GM18507 (cell line): ENCODE measurements around the gene NEUROD2.
"Not testable (repeated sequence)": the region's sequence is repeated elsewhere in the genome, so short reads cannot be mapped to it uniquely, and the experiment has no call there.

ENCODE experiments used
- DNase-seq: peaks from one replicate; pipeline ENCODE4 v3.0.0; 2011; ENCODE audit warnings: low read depth; ENCODE audit not compliant: insufficient read length; ENCODE audit errors: extremely low spot score
- FAIRE-seq: peaks from 2 replicates; lab custom pipeline; 2011; peaks lifted over from hg19 to GRCh38; lab: Jason Lieb, UNC

NEUROD2 gene

DNA sequence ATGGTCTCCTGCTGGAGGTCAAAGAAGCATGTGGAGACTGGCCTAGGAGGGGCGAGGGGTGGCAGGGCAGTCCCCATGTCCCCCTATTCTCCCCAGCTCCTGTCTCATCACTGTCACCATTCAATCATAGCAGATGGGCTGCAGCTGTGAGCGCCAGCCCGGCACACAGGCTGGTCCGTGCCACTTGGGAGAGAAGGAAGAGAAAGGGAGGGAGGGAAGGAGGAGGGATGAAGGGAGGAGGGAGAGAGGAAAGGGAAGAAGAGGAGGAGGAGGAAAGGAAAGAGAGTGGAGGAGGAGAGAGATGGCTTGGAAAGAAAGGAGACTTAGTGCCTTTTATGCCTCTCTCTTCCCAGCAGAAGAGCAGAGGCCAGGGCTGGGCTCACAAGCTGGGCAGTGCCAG, 12.4 kb downstream of the NEUROD2 start:
- no peak for FAIRE-seq
- no peak for DNase-seq

DNA sequence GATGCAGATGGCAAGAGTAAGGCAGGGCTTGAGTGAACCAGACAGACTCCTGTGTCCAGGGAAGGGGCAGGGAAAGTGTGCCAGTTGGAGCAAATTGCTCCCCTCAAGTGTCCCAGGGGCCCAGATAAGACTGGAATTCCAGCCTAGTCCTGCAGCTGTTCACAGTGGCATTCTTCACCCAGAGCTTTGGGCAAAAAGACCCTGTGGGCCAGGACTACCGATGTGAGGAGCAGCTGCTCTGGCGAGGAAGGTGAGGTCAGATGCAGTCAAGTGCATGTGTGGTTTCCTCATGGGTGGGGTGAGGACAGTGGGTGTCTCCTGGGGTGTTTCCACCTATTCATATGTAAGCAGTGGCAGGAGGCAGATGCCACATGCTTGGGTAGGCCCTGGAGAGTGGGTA, 14.3 kb downstream of the NEUROD2 start:
- FAIRE-seq, result no peak
- no peak for DNase-seq

DNA sequence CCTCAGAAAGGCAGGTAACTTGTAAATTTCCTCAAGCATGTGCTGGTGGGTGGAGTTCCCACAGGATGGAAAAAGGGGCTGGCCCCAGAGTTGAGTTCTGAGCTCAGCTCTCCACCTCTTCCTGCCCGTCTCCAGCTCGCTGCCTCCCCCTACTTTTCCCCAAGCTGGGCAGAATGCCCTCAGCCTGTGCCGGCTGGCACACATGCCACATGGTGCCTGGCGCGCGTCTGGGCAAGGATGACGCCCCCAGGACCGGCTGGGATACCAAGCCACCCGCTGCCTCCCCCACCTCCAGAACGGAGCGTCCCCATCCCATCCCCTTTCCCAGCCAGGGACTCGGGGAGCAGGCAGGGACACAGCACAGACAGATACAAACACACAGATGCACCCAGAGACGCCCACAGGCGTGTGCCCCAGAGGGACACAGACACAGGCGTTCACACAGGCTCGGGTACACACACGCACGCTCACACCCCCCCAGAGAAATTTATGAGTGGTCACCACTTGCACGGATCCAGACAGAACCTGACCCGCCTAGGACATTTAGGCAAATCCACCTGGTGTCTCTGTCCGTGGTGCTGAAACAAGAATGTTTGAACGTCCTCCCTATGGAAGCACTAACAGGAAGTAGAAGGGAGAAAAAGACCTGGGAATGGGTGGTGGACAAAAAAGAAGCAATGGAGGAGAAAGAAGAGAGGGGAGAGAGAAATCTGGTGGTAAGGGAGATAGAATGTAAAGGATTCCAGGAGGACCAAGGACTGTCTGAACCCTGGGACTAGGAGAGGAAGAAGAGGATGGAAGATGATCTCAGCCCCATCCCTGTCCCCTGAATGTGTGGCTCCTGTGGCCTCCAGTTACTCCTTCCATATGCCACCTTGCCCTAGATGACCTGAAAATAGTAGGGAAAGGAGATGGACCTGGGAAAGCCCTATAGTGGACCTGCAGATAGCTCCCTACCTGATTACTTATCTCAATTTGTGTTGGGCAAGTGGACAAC, 15.5 kb downstream of the NEUROD2 start:
- DNase-seq (no peak), FAIRE-seq (no peak)

DNA sequence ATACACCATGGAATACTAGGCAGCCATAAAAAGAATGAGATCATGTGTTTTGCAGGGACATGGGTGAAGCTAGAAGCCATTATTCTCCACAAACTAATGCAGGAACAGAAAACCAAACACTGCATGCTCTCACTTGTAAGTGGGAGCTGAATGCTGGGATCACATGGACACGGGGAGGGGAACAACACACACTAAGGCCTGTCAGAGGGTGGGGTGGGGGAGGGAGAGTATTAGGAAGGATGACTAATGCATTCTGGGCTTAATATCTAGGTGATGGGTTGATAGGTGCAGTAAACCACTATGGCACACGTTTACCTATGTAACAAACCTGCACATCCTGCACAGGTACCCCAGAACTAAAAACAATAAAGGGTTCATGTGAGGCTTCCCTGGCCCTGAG, 17.5 kb downstream of the NEUROD2 start:
- FAIRE-seq, DNase-seq: not testable (repeated sequence)

DNA sequence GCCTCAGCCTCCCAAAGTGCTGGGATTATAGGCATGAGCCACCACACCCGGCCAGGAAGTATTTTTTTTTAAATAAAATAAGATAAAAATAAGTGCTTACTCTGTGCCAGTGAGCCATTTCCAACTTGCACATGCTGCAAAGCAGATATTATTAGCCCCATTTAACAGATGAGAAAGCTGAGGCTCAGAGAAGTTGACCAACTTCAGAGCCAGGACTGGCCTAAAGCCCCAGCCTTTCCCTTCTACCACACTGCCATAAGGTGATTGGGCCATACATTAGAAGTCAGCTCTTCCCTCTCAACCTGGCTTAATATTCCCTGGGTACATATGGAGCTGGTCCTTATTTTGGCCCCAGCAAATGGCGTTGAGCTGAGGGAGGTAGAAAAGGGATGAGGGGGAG, 25.1 kb downstream of the NEUROD2 start:
- no peak for FAIRE-seq
- no peak for DNase-seq

DNA sequence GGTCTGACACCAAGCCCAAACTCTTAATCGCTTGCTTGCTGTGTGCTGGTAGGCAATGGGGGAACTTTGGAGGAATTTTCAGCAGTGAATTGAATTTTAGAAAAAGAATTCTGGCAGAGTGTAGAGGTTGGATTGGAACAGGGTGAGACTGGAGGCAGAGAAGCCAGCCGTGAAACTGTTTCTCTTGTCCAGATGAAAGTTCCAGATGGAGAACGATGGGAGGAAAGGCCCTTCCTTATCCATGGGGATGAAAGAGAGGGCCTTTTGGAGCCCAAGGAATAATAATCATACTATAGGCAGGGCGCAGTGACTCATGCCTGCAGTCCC, 26.0 kb downstream of the NEUROD2 start:
- FAIRE-seq, result no peak
- DNase-seq, result no peak

DNA sequence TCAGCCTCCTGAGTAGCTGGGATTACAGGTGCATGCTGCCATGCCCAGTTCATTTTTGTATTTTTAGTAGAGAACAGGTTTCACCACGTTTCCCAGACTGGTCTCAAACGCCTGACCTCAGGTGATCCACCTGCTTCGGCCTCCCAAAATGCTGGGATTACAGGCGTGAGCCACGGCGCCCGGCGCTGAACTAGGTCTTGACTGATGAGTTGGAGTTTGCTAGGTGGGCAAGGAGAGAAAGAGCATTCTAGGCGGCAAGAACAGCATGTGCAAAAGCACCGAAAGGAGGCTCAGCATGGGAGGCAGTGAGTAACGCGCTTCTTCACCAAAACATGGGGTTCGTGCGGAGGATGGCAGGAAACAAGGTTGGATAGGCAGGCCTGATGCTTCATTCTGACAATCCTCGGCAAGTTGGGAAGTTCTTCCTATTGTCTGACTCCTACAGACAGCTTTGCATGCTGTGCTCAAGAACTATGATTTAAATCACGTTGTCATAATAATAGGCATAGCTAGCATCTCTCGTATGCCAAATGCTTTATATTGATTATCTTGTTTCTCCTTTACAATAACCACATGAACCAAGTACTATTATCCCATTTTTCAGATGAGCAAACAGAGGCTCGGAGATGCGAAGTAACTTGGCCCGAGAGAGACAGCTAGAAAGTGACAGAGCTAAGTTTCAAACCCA, 26.5 kb downstream of the NEUROD2 start:
- FAIRE-seq (no peak), DNase-seq (no peak)

DNA sequence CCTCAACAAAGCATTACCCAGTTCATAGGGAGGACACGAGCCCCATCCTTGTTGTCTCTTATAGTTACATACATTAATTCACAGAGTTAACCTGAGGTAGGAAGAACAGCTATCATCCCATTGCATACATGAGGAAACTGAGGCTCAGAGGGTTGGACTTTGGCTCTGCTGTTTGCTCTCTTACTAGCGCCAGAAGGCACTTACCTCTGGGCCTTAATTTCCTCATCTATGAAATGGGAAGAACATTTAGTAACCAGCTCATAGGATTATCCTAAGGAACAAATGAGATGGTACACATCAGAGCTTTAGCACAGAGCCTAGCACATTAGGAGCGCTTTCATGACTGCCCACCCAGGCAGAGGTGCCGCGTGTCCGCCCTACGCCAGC, 27.6 kb downstream of the NEUROD2 start:
- FAIRE-seq (no peak), DNase-seq (no peak)

DNA sequence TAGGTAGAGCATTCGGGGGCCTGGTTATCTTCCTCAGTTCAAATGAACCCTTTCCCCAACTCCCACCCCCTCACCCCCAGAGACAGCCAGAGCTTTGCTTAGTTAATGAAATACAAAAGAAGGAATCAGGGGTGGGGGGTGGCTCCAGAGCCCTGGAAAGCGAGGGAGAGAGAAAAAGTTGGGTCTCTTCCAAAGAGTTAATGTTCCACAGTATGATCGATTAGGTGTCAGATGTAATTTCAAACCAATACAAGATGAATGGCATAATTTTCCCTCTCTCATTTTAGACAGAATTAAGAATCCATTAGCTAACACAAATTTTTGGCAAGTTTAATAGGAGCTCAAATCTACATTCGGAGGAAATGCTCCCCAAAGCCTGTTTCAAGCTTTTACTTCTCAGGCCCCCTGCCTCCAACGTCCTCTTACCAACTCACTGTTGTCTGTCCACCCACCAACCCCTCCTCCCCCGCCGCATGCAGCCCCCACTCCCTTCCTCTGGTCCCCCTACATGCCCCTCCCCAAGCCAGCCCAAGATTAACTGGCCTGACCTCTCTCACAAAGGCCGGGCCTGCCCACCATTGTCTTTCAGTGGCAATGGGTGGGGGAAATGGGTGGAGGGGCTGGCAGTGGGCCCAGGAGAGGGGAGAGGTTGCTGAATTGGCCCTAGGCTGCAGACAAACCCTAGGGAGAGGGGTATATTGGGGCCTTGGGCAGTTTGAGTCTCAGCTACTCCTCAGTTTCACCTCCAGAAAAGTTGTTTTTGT, 28.2 kb downstream of the NEUROD2 start:
- no peak for FAIRE-seq
- DNase-seq, result no peak

DNA sequence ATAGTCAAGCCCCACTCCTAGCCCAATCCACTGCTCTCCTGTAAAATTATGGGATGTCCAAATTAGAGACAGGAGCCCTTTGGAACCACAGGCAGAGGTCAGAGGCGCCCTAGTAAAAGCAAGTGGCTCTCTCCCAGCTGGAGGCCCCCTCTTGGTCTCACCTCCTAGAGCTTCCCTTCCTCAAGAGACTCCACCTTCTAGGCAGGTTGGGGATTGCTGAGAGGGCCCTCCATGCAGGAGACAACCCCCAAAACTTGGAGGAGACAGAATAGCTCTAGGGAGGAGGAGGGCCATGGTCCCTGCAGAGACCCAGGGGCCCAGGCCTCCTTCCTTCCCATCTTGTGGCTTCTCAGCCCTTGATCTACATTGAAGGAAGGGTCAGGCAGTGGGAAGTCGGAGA, 29.4 kb downstream of the NEUROD2 start:
- DNase-seq (no peak), FAIRE-seq (no peak)

DNA sequence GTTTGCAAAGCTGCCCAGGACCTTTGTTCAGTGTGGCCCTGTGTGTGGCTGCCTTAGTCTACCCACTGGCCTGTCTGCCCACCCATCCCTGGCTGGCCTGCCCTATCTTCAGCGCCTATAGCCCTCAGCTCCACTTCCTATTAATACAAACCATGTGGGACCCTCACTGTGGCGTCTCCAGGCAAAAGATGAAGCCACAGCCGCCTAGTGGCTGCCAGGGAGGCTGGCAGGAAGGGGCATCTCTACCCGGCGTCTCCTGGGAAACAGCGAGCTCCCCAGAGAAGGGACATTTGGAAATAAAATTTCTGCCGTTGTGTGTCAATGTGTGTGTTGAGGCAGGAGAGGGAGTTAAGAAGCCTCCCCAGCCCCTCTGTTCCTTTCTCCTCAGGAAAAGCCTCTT, 31.5 kb downstream of the NEUROD2 start:
- FAIRE-seq (no peak), DNase-seq (no peak)

DNA sequence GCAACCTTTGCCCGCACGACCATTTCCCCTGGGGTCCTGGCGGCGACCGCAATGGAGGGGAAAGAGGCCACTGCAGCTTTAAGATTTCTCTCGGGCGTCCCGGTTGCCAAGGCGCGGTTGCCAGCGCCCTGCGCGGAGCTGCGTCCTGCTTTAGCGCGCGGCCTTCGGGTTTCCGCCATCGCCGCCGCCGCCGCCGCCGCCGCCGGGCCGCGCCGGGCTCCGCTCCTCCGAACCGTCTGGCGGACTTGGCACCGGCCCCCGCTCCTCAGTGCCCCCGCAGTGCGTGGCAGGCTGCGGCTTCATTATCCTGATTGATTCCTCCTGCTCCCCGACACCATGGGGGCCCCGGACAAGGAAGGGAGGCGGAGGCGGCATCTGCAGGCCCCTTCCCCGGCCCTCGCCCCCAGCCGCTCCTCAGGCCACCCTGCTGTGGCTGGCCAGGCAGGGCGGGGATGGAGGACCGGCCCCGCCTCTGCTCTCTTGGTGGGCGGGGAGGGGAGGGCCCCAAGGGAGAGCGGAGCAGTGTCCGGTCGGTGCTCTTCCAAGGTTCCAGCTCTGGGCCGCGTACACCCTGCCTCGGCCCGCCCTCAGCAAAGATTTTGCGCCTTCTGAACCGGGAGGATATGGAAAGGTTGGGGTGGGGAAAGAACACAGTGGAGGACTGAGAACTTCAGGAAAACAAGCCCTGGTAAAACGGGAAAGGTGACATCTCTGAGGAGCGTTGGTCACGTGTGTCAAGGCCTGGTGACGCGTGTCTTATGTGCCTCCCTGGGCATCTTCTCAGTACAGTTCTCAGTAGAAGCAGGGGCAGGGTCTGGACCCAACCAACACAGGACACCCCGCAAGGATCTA, 34.0 kb downstream of the NEUROD2 start:
- DNase-seq (peak; percentile 51), FAIRE-seq (peak; percentile 49)

DNA sequence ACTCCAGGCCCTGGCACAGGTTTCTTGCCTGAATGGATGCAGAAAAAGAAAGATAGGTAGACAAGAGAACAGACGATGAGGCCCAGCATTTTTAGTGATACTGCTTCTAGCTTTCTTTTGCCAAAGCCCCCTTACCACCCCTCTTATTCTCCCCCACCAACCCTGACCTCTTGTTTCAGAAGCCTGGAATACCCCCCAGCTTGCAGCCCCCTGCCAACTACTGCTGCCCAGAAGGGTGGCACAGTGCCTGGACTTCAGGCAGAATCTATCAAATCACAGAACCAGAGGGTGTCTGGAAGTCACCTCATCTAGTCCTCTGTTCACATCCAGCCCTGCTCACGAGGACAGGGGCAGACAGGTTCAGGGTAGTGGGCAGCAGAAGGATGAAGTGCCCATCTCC, 35.6 kb downstream of the NEUROD2 start:
- FAIRE-seq (no peak), DNase-seq (no peak)

DNA sequence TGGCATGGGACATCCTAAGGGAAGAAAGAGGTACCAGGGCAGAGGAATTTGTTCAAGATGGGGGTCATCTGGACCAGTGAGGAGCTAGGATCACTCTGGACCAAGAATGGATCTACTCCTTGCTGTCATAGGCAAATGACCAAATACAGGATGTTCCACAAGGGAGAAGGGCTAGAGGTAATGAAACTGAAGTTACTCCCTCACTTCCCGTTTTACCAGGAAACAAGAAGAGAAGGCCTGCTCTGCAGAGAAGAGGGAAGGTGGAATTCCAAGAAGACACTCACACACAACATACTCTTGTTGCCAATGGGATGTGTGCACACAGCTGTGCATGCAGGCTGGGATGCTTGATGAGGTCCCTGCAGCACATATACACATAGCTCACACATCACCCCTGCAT, 38.6 kb downstream of the NEUROD2 start:
- DNase-seq (no peak), FAIRE-seq (no peak)

DNA sequence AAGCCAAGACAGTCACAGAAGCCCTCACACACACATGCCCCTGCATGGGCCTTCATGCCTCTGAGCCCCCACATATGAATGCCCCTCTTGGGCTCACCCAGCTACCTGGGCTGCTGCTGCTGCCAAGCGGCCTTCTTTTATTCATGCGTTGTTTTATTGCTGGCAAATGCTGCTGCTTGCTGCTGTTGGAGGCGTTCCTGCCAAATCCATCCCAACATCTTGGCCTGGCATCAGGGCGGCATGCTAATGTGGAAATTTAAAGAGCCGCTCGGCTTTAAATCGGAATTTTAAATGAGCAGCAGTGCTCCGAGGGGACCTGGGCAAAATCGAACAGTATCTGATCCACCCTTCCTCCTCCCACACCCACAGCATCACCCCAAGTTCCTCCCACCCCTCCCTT, 39.0 kb downstream of the NEUROD2 start:
- DNase-seq, result no peak
- FAIRE-seq, result no peak

DNA sequence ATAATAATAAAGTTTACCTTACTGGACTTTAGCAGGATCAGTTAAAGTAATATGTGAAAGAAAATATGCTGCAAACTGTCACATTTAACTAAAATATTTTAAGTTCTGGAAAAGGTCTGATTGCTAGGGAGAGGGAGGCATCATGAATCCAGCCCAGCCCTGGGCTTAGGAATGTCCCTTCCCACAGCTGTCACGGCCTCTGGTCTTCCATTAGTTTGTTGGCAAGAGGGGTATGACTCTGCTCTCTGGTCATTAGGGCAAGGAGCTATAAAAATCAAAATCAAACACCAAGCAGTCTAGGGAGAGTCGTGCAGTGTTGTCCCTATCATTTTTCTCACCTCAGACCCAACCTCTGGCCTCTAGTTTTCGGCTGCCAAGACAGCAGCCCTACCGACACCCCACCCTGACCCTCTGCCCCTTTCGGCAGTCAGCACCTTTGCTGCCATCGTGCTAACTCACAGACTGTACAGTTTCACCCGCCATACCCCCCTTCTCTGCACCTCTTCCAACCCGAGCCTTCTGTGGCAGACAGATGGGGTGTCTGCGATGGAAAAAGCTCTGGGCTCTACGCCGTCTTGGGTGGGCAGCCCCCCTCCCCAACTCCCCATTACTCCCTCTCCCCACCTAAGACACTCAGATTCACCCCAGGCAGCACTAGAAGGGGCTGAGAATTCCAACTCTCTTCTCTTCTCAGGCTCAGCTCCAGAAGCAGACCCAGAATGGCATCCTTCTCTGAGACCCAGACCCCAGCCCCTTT, 41.4 kb downstream of the NEUROD2 start:
- DNase-seq, result no peak
- FAIRE-seq, result no peak

DNA sequence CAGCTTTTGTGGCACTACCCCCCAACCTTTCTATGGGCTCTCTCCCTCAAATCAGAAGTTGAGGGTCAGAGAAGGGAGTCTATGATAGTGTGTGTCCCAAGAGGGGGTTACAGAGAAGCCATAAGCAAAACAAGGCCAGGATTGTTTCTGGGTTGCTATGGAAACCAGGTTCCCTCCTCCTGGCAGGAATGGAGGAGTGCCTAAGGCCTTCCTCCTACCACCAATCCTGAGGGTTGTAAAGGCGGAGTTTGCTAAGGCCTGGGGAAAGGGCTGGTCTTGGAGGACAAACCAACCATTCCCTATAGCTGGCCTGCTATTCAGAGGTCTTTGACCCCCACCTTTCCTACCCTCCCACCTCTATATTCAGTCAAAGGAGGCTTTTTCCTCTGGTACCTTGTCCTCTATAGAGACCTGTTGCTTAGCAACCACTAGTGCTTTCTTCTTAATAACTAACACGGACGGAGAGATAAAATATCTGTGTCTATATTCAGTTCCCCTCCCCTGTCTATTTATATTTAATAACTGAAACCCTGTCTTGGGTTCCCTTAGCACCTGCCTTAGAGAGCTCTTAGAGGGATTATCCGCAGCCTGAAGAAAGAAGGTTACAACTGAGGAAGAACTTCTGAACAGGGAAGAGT, 43.4 kb downstream of the NEUROD2 start:
- FAIRE-seq (no peak), DNase-seq (no peak)

DNA sequence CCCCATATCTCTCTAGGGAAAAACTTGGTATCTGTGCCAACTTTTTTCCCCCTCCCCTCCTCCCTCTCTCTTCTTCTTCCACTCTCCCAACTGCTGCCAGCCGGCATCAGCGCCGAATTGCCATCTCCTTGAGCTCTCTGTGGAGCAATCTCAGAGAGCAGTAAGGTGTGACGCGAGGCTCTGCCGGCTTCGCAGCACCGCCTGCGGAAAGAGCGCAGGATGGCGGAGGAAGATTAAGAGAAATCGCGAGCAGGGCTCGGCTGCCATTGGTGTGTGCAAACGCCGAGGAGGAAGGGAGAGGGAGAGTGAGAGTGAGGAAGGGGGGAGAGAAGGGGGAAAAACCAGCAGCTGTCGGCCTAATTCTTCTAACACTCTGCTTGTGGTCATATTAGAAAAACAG, 44.2 kb downstream of the NEUROD2 start:
- DNase-seq, result no peak
- FAIRE-seq, result no peak
